NT2/D1 (cell line): ENCODE data around the gene FOXK1.

Experiments
- SUZ12 ChIP-seq: IDR thresholded peaks from 2 replicates; pipeline ENCODE4 v1.6.1; 2011; ENCODE audit not compliant: insufficient read length, insufficient read depth; ENCODE audit errors: extremely low read depth
- YY1 ChIP-seq: IDR thresholded peaks from 2 replicates; pipeline ENCODE4 v1.6.1; 2011; ENCODE audit not compliant: insufficient read length, insufficient read depth
- ZNF274 ChIP-seq: IDR thresholded peaks from 2 replicates; pipeline ENCODE4 v1.6.1; 2011; ENCODE audit warnings: mild to moderate bottlenecking, low read depth, low read length

- TF ChIP-seq SUZ12 (no peak), ZNF274 (no peak), YY1 (no peak)
These were observed 21.4 kb downstream of the FOXK1 start for GRCh38 chr7:4703532-4703931.
